B cell (primary cell): ENCODE results near the gene SSBP3. TPM values are rescaled to one million over a fixed set of nuclear protein-coding genes. Genes with fewer than 3 reads are reported as not detected.
A peak's percentile ranks its signal among the peaks of the same experiment; 100 is the strongest.

Experiments used
- ATAC-seq: fragments of 200-7000 bp; cut with Tn5 transposase; one replicate; pipeline ENCODE4 v1.10.0; 2021; ENCODE audit warnings: low read depth, mild to moderate bottlenecking, moderate number of reproducible peaks, moderate library complexity
- CTCF ChIA-PET: fragments of 350-600 bp; sonication (Branson Sonifier 250); formaldehyde crosslinking; loops from one replicate; lab custom pipeline; 2021; ENCODE audit warnings: antibody characterized with exemption, inconsistent platforms; lab: Charles Lee
- POLR2A ChIA-PET: fragments of 350-600 bp; sonication (Branson Sonifier 250); formaldehyde crosslinking; loops from one replicate; lab custom pipeline; 2021; ENCODE audit warnings: antibody characterized with exemption; lab: Charles Lee
- DNase-seq: peaks from one replicate; pipeline ENCODE4 v3.0.0; 2013
- H2AFZ ChIP-seq: 2 replicates; pipeline ENCODE4 v1.6.1; 2012; ENCODE audit warnings: mild to moderate bottlenecking, low read depth, low read length; ENCODE audit not compliant: insufficient read depth, poor library complexity, severe bottlenecking
- H3K27ac ChIP-seq, 2 donors: 1 replicate in 1 of 2; 2 replicates in 1 of 2; pipeline ENCODE4 v1.5.1; 2012 to 2013; ENCODE audit warnings: low read length in 2 of 2, mild to moderate bottlenecking in 2 of 2, moderate library complexity in 1 of 2
- H3K27me3 ChIP-seq, 4 experiments: fragments of 200-600 bp in 1 of 4; sonication (generic) in 1 of 4; replicated peaks in 1 of 4; 1 replicate in 2 of 4; 2 replicates in 2 of 4; pipeline versions ENCODE4 v1.6.1 to v1.7.0; 2013 to 2016; ENCODE audit warnings: low read length in 3 of 4, mild to moderate bottlenecking in 2 of 4, mixed read lengths in 1 of 4, moderate library complexity in 1 of 4; ENCODE audit not compliant: insufficient read depth in 4 of 4, control insufficient read depth in 3 of 4; ENCODE audit errors: control extremely low read depth in 1 of 4
- H3K36me3 ChIP-seq, 2 experiments: replicated peaks in 1 of 2; 1 replicate in 1 of 2; 2 replicates in 1 of 2; pipeline versions ENCODE4 v1.6.1 to v1.7.1; 2013; ENCODE audit warnings: low read length in 1 of 2; ENCODE audit not compliant: insufficient read depth in 2 of 2, control insufficient read depth in 1 of 2; ENCODE audit errors: control extremely low read depth in 1 of 2, extremely low read depth in 1 of 2
- H3K4me1 ChIP-seq, 2 donors: fragments of 200-600 bp in 1 of 2; sonication (generic) in 1 of 2; 1 replicate in 1 of 2; 2 replicates in 1 of 2; pipeline versions ENCODE4 v1.5.1 to v1.6.1; 2013 to 2017; ENCODE audit warnings: low read length in 2 of 2; ENCODE audit not compliant: control insufficient read depth in 2 of 2, insufficient read depth in 2 of 2
- H3K4me2 ChIP-seq: replicated peaks from 2 replicates; pipeline ENCODE3; 2012; ENCODE audit warnings: mild to moderate bottlenecking, low read depth, low read length; ENCODE audit not compliant: poor library complexity, severe bottlenecking
- H3K4me3 ChIP-seq, 5 experiments: fragments of 200-600 bp in 1 of 5; sonication (generic) in 1 of 5; 1 replicate in 3 of 5; 2 replicates in 2 of 5; pipeline versions ENCODE4 v1.5.1 to v1.7.0; 2011 to 2016; ENCODE audit warnings: low read length in 4 of 5, mild to moderate bottlenecking in 4 of 5, low read depth in 2 of 5, control low read depth in 1 of 5, moderate library complexity in 1 of 5; ENCODE audit not compliant: insufficient read depth in 1 of 5; ENCODE audit errors: control extremely low read depth in 1 of 5, extremely low read depth in 1 of 5
- H3K79me2 ChIP-seq: fragments of 200-600 bp; sonication (generic); one replicate; pipeline ENCODE4 v1.6.0; 2016; ENCODE audit warnings: low read length; ENCODE audit not compliant: control insufficient read depth, insufficient read depth
- H3K9ac ChIP-seq: fragments of 200-600 bp; sonication (generic); 2 replicates; pipeline ENCODE4 v1.6.1; 2017; ENCODE audit warnings: mild to moderate bottlenecking, low read length, moderate library complexity
- H3K9me3 ChIP-seq, 3 donors: one replicate each; pipeline versions ENCODE4 v1.6.1 to v1.7.1; 2013; ENCODE audit warnings: low read length in 2 of 3; ENCODE audit not compliant: control insufficient read depth in 2 of 3, insufficient read depth in 1 of 3; ENCODE audit errors: control extremely low read depth in 1 of 3
- H4K20me1 ChIP-seq: 2 replicates; pipeline ENCODE4 v1.6.0; 2012; ENCODE audit warnings: mild to moderate bottlenecking, low read length; ENCODE audit not compliant: insufficient read depth, control insufficient read depth, poor library complexity, severe bottlenecking
- H3K27ac Mint-ChIP-seq: one replicate; pipeline ENCODE4 v1.8.0; 2021; ENCODE audit warnings: mixed read lengths
- H3K27me3 Mint-ChIP-seq: one replicate; pipeline ENCODE4 v1.8.0; 2021; ENCODE audit warnings: mixed read lengths
- H3K4me1 Mint-ChIP-seq: one replicate; pipeline ENCODE4 v1.8.0; 2021; ENCODE audit warnings: mixed read lengths
- H3K4me3 Mint-ChIP-seq: one replicate; pipeline ENCODE4 v1.8.0; 2021; ENCODE audit warnings: mixed read lengths
- H3K9me3 Mint-ChIP-seq: one replicate; pipeline ENCODE4 v1.8.0; 2022; ENCODE audit warnings: mixed read lengths; ENCODE audit not compliant: insufficient read depth
- EZH2 ChIP-seq: IDR thresholded peaks from 2 replicates; pipeline ENCODE4 v1.6.1; 2012; ENCODE audit warnings: borderline replicate concordance, low read depth, mild to moderate bottlenecking, moderate library complexity, low read length; ENCODE audit not compliant: insufficient read depth, poor library complexity, severe bottlenecking
- WGBS: methylation state at CpG from one replicate; pipeline ENCODE4 v1.1.5; 2013; ENCODE audit warnings: missing lambda C conversion rate; ENCODE audit not compliant: insufficient coverage; 5-methylcytosine and 5-hydroxymethylcytosine counted together
- intact Hi-C: fragments of 100-400 bp; cut with micrococcal nuclease; formaldehyde crosslinking; loops from one replicate; pipeline ENCODE4 v1.10.0; 2022
- polyA plus RNA-seq: library from polyadenylated mRNA; depleted of rRNA; stranded (reverse); fragments of >200 nt; gene quantifications from 2 replicates; pipeline ENCODE4 v1.2.3, GENCODE V29; 2012
- total RNA-seq, 2 donors: library from RNA; stranded (reverse); fragments of 120-200 nt in 1 of 2; gene quantifications; 1 replicate in 1 of 2; 2 replicates in 1 of 2; pipeline versions ENCODE4 v1.2.3 to v1.2.4, GENCODE V29; 2013 to 2022
- TF ChIP-seq, protein P1 (sequence below): fragments of 200-600 bp; IDR thresholded peaks from one replicate; pipeline ENCODE4 v1.8.0; 2022; ENCODE audit warnings: antibody characterized with exemption, mild to moderate bottlenecking

Gene SSBP3
- total and polyA plus RNA-seq, 2 donors (not counting 1 experiment from before 2014, with no cell fraction given): 16.9 to 30.7 TPM

DNA sequence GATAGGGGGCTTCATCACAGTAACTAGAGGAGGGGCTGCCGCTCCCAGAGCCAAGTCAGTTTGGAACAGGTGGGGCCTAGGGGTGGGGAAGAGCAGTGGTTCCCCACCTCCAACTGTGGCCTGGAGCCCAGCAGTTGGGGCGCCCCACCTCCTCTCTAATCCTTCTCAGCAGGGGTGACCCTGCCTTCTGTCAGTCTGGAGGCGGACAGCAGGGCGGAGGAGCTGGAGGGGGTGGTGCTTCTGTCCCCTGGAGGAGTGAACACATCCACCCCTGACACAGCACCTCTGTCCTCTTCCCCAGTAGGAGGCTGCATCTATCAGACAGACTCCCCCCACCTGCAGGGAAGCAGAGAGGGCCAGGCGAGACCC, 132.4 kb downstream of the SSBP3 start:
- H3K27ac ChIP-seq: no peak overlapping the region
- H2AFZ ChIP-seq: no peak overlapping the region
- H4K20me1 ChIP-seq: no peaks in the 10 kb centered on the region
- TF ChIP-seq, protein P1, sequence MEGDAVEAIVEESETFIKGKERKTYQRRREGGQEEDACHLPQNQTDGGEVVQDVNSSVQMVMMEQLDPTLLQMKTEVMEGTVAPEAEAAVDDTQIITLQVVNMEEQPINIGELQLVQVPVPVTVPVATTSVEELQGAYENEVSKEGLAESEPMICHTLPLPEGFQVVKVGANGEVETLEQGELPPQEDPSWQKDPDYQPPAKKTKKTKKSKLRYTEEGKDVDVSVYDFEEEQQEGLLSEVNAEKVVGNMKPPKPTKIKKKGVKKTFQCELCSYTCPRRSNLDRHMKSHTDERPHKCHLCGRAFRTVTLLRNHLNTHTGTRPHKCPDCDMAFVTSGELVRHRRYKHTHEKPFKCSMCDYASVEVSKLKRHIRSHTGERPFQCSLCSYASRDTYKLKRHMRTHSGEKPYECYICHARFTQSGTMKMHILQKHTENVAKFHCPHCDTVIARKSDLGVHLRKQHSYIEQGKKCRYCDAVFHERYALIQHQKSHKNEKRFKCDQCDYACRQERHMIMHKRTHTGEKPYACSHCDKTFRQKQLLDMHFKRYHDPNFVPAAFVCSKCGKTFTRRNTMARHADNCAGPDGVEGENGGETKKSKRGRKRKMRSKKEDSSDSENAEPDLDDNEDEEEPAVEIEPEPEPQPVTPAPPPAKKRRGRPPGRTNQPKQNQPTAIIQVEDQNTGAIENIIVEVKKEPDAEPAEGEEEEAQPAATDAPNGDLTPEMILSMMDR: no peak
- TF ChIP-seq EZH2: no peak
- H3K36me3 ChIP-seq: no peaks in the 10 kb centered on the region
- no peaks in the 10 kb centered on the region for H3K4me1 ChIP-seq
- intact Hi-C loops: no loop called here
- no peaks in the 10 kb centered on the region for H3K27me3 Mint-ChIP-seq
- CTCF ChIA-PET: no interaction called here
- H3K4me3 Mint-ChIP-seq: no peak overlapping the region
- no peaks in the 10 kb centered on the region for H3K9me3 Mint-ChIP-seq
- peaks cover 4% of the 10 kb centered on the region for H3K79me2 ChIP-seq
- H3K9me3 ChIP-seq: no peaks in the 10 kb centered on the region
- WGBS: no CpG with 5 or more reads among the region's 5 CpGs
- H3K4me2 ChIP-seq: no peak overlapping the region
- ATAC-seq (no peak), DNase-seq (no peak)
- no peak overlapping the region for H3K27ac Mint-ChIP-seq
- H3K9ac ChIP-seq: no peak overlapping the region
- POLR2A ChIA-PET: no interaction called here
- no peaks in the 10 kb centered on the region for H3K27me3 ChIP-seq
- H3K4me1 Mint-ChIP-seq: no peaks in the 10 kb centered on the region
- no peak overlapping the region for H3K4me3 ChIP-seq

DNA sequence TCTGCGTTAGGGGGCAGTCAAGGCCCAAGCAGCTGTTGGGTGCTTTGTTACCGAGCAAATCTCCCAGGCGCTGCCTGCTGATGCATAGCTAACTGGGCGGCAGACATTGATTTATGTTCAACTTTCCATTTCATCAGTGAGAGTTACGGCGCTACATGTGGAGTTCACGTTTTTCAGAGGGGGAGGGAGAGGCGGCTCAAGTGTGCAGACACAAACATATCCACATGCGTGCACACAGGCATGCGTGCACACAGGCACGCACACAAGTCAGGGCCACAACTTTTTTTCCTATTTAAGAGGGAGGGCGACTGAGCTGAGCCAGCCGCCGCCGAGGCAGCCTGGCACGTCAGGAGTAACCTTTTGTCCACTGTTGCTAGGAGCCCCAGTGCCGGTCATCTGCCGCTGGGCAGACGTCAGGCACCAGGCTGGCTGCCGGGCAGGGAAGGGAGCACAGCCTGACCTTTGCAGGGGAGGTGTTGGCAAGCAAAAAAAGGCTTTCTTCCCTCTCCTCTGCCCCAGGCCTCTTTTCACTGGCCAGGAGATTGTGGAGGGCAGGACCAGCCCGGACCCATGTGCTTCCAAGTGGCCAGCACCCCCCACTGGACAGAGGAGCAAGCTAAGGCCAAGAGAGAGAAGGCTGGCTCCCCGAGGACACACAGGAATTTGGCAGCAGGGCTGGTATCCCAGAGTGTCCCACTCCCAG, 133.0 kb downstream of the SSBP3 start:
- no peak overlapping the region for H3K27ac ChIP-seq
- CTCF ChIA-PET: interaction anchor here (0.6 kb wide), 2 partner anchors 38 to 95 kb away, joined by 3 read pairs; no protein-coding TSS in a partner anchor
- no peak overlapping the region for H3K27ac Mint-ChIP-seq
- no peaks in the 10 kb centered on the region for H3K27me3 ChIP-seq
- intact Hi-C loops: no loop called here
- H3K9me3 Mint-ChIP-seq: no peaks in the 10 kb centered on the region
- H4K20me1 ChIP-seq: no peaks in the 10 kb centered on the region
- no peak overlapping the region for H2AFZ ChIP-seq
- no peak overlapping the region for H3K4me2 ChIP-seq
- H3K9me3 ChIP-seq: no peaks in the 10 kb centered on the region
- no peak for DNase-seq
- no peak for TF ChIP-seq EZH2
- TF ChIP-seq, protein P1: no peak
- H3K4me1 Mint-ChIP-seq: no peaks in the 10 kb centered on the region
- no peaks in the 10 kb centered on the region for H3K36me3 ChIP-seq
- POLR2A ChIA-PET: no interaction called here
- ATAC-seq: peak; percentile 41
- H3K79me2 ChIP-seq: peaks cover 4% of the 10 kb centered on the region
- no peaks in the 10 kb centered on the region for H3K4me1 ChIP-seq
- no peak overlapping the region for H3K9ac ChIP-seq
- no peaks in the 10 kb centered on the region for H3K27me3 Mint-ChIP-seq
- H3K4me3 ChIP-seq: no peak overlapping the region
- H3K4me3 Mint-ChIP-seq: no peak overlapping the region
- 90% methylated on average over 19 of the region's 22 CpGs for WGBS
